Kidney (tissue), 14 donors: ENCODE measurements around the gene RTEL1. TPM values are rescaled to one million over a fixed set of nuclear protein-coding genes. Genes with fewer than 3 reads are reported as not detected.

Experiments
- DNase-seq, 5 donors: peaks; one replicate each; pipeline ENCODE4 v3.0.0-alpha.2; 2013 to 2020
- FAIRE-seq: peaks from 2 replicates; lab custom pipeline; 2012; peaks lifted over from hg19 to GRCh38; lab: Jason Lieb, UNC
- H3K27ac ChIP-seq, 2 donors: one replicate each; pipeline ENCODE4 v1.7.0; 2013; ENCODE audit warnings: low read depth in 2 of 2, low read length in 2 of 2, inconsistent platforms in 1 of 2
- H3K27me3 ChIP-seq: one replicate; pipeline ENCODE4 v1.7.1; 2013; ENCODE audit warnings: low read length, inconsistent platforms; ENCODE audit not compliant: control insufficient read depth, insufficient read depth
- H3K36me3 ChIP-seq, 3 donors: one replicate each; pipeline versions ENCODE4 v1.7.0 to v1.7.1; 2013; ENCODE audit warnings: low read length in 3 of 3, control low read depth in 1 of 3, inconsistent platforms in 1 of 3; ENCODE audit not compliant: insufficient read depth in 3 of 3, control insufficient read depth in 2 of 3
- H3K4me1 ChIP-seq, 3 donors: one replicate each; pipeline versions ENCODE4 v1.7.0 to v1.7.1; 2013; ENCODE audit warnings: low read length in 3 of 3, inconsistent platforms in 1 of 3, low read depth in 1 of 3; ENCODE audit not compliant: control insufficient read depth in 2 of 3, insufficient read depth in 2 of 3
- H3K4me3 ChIP-seq, 3 donors: one replicate each; pipeline versions ENCODE4 v1.7.0 to v1.8.1; 2013; ENCODE audit warnings: low read length in 3 of 3, control low read depth in 1 of 3, inconsistent platforms in 1 of 3
- H3K9ac ChIP-seq, 3 donors: one replicate each; pipeline versions ENCODE4 v1.7.0 to v1.7.1; 2013; ENCODE audit warnings: low read length in 3 of 3, control low read depth in 1 of 3, inconsistent platforms in 1 of 3
- H3K9me3 ChIP-seq, 3 donors: one replicate each; pipeline versions ENCODE4 v1.7.0 to v1.7.1; 2013; ENCODE audit warnings: low read length in 3 of 3, control low read depth in 1 of 3, inconsistent platforms in 1 of 3; ENCODE audit not compliant: control insufficient read depth in 2 of 3, insufficient read depth in 1 of 3
- CTCF ChIP-seq: IDR thresholded peaks from 3 replicates; pipeline ENCODE4 v1.5.1; 2012; ENCODE audit warnings: mild to moderate bottlenecking, moderate library complexity, borderline replicate concordance; ENCODE audit not compliant: insufficient read depth; ENCODE audit errors: extremely low read depth
- intact Hi-C: fragments of 100-400 bp; cut with DNase I; formaldehyde crosslinking; loops from one replicate; pipeline ENCODE4 v1.11.1; 2022
- polyA plus RNA-seq: library from polyadenylated mRNA; stranded (reverse); fragments of 350-450 nt; fragmentation: Illumina TruSeq; extraction: RNeasy Lipid Tissue Mini Kit (QIAGEN cat#74804); gene quantifications from one replicate; pipeline ENCODE4 v1.2.3, GENCODE V29; 2014; ENCODE audit warnings: low read depth, low replicate concordance; ENCODE audit not compliant: insufficient read depth
- total RNA-seq: library from RNA; stranded (reverse); fragmentation: NEBNext Ultra II Directional; extraction: Animal tissue kit (Norgen Biotek cat#: 25700); gene quantifications from one replicate; pipeline ENCODE4 v1.2.1, GENCODE V29; 2021
- donor health status: control.
- donor health status: control.
- donor health status: control.
- donor health status: control.
- donor health status: control.
- donor health status: DM: yes; HTN: yes; CAD: no.
- donor health status: Normal renal cell carcinoma (clear cell type).

The RTEL1 gene
- total and polyA plus RNA-seq, 2 donors from 2014 or later = 5.3 to 37.7 TPM

DNA sequence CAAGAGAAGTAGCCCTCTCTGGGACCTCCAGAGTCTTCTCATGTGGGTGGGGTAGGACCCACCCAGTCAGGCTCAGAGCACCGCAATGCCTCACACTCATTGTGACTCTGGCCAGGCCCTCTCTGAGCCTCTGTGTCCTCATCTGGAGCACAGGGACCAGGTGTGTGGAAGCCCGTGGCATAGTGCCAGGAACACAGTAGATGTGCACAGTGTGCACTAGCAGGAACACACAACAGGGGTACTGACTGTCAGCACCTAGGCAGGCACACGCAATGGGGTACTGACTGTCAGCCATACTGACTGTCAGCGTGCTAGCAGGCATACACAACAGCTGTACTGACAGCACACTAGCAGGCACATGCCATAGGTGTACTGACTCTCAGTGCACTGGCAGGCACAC, 2.9 kb upstream of the RTEL1 start:
- FAIRE-seq = no peak

DNA sequence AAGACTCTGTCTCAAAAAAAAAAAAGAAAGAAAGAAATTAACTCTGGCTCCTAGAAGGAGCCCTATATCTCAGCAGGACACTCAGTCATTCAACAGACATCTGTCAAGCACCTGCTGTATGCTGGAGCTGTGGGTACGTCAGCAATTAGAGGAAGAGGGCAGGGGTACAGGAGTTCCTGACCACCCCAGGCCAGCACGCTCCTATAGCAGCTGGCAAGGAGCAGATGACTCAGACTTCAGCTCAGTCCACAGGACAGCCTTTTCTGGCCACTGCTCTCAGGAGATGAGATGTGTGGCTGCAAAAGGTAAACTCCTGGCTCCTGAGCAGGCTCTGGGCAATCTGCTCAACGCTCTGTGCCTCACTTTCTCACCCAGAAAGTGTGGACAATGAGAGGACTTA, 1.7 kb upstream of the RTEL1 start:
- Histone ChIP-seq H3K27me3 (no peaks in the 10 kb centered on the region), H3K9me3 (no peaks in the 10 kb centered on the region), H3K36me3 (no peaks in the 10 kb centered on the region), H3K4me3 (no peak overlapping the region), H3K4me1 (peaks cover 0 to 29% (median 5%) of the 10 kb centered on the region in 3 donors), H3K27ac (no peak overlapping the region), H3K9ac (no peak overlapping the region)
- DNase-seq (no peak), FAIRE-seq (no peak)
- no peak for TF ChIP-seq CTCF
- intact Hi-C loops = no loop called here

More for the DNA sequence above, 2.9 kb upstream of the RTEL1 start:
- Histone ChIP-seq H3K4me3 (no peak overlapping the region), H3K9me3 (no peaks in the 10 kb centered on the region), H3K4me1 (peaks cover 0 to 29% (median 5%) of the 10 kb centered on the region in 3 donors), H3K9ac (no peak overlapping the region), H3K36me3 (no peaks in the 10 kb centered on the region), H3K27me3 (no peaks in the 10 kb centered on the region), H3K27ac (no peak overlapping the region)
- no peak for TF ChIP-seq CTCF
- no peak for DNase-seq
- intact Hi-C loops = no loop called here

GRCh38 chr20:63657260-63657936, 714 bp upstream of the RTEL1 start:
- Histone ChIP-seq H3K9ac (peak overlapping the region in 2 of 3 donors; percentile 76 to 89), H3K27ac (peak overlapping the region; percentile 81 to 83), H3K9me3 (no peaks in the 10 kb centered on the region), H3K27me3 (no peaks in the 10 kb centered on the region), H3K4me1 (peaks cover 0 to 21% (median 5%) of the 10 kb centered on the region in 3 donors), H3K36me3 (peaks cover 0 to 5% (median 4%) of the 10 kb centered on the region in 3 donors), H3K4me3 (peak overlapping the region; percentile 79 to 94 (median 91))
- TF ChIP-seq CTCF = no peak
- intact Hi-C loops = no loop called here
- FAIRE-seq (no peak), DNase-seq (peak; percentile 53 to 76 (median 66))
